SK-N-SH (cell line): ENCODE measurements around the gene HSD17B12. TPM values are rescaled to one million over a fixed set of nuclear protein-coding genes. Genes with fewer than 3 reads are reported as not detected.
A peak's percentile ranks its signal among the peaks of the same experiment; 100 is the strongest.

Experiments
- CTCF ChIA-PET: fragments of 300-600, 350-600 bp; formaldehyde crosslinking; extraction: SDS; loops from one replicate; lab custom pipeline; 2021; lab: Yijun Ruan, JAX
- POLR2A ChIA-PET: fragments of 350-600 bp; sonication (Branson Sonifier 250); formaldehyde crosslinking; extraction: SDS; loops from one replicate; lab custom pipeline; 2020; ENCODE audit warnings: antibody characterized with exemption, inconsistent platforms; lab: Yijun Ruan, JAX
- DNase-seq: peaks from one replicate; pipeline ENCODE4 v3.0.0; 2012
- H2AFZ ChIP-seq: fragments of 200-600 bp; sonication (generic); 2 replicates; pipeline ENCODE4 v1.8.1; 2016; ENCODE audit warnings: antibody characterized with exemption, mild to moderate bottlenecking, low read depth
- H3F3A ChIP-seq: fragments of 200-600 bp; sonication (generic); replicated peaks from 2 replicates; pipeline ENCODE3; 2016; ENCODE audit warnings: antibody characterized with exemption, mild to moderate bottlenecking; ENCODE audit not compliant: insufficient read depth
- H3K27ac ChIP-seq, 2 experiments: fragments of 200-500 bp in 1 of 2; fragments of 200-600 bp in 1 of 2; sonication (Bioruptor generic) in 1 of 2; sonication (generic), shearing (Covaris generic) in 1 of 2; 2 replicates each; pipeline versions ENCODE4 v1.5.1 to v1.6.1; 2014 to 2016; ENCODE audit warnings: low read depth in 2 of 2, inconsistent platforms in 1 of 2, low read length in 1 of 2, mild to moderate bottlenecking in 1 of 2, mixed read lengths in 1 of 2
- H3K27me3 ChIP-seq: fragments of 200-600 bp; sonication (generic), shearing (Covaris generic); 2 replicates; pipeline ENCODE4 v1.6.1; 2016; ENCODE audit warnings: mixed run types; ENCODE audit not compliant: insufficient read depth
- H3K36me3 ChIP-seq, 2 experiments: fragments of 200-500 bp in 1 of 2; fragments of 200-600 bp in 1 of 2; sonication (Bioruptor generic) in 1 of 2; sonication (generic) in 1 of 2; replicated peaks in 1 of 2; 2 replicates each; pipeline versions ENCODE3 to v1.5.1; 2014 to 2016; ENCODE audit warnings: low read length in 1 of 2, mild to moderate bottlenecking in 1 of 2; ENCODE audit not compliant: insufficient read depth in 2 of 2, control insufficient read depth in 1 of 2
- H3K4me1 ChIP-seq, 2 experiments: fragments of 200-500 bp in 1 of 2; fragments of 200-600 bp in 1 of 2; sonication (Bioruptor generic) in 1 of 2; sonication (generic), shearing (Covaris generic) in 1 of 2; 2 replicates each; pipeline versions ENCODE4 v1.5.1 to v1.6.1; 2014 to 2016; ENCODE audit warnings: low read depth in 1 of 2, low read length in 1 of 2, mixed run types in 1 of 2; ENCODE audit not compliant: insufficient read depth in 2 of 2, control insufficient read depth in 1 of 2
- H3K4me2 ChIP-seq: fragments of 200-600 bp; sonication (generic), shearing (Covaris generic); 2 replicates; pipeline ENCODE4 v1.6.1; 2017; ENCODE audit warnings: mixed run types
- H3K4me3 ChIP-seq, 2 experiments: fragments of 200-500 bp in 1 of 2; fragments of 200-600 bp in 1 of 2; sonication (Bioruptor generic) in 1 of 2; sonication (generic), shearing (Covaris generic) in 1 of 2; 2 replicates each; pipeline versions ENCODE4 v1.5.1 to v1.8.1; 2014 to 2016; ENCODE audit warnings: low read depth in 2 of 2, inconsistent platforms in 1 of 2, low read length in 1 of 2, mild to moderate bottlenecking in 1 of 2, mixed read lengths in 1 of 2, moderate library complexity in 1 of 2
- H3K79me2 ChIP-seq: fragments of 200-600 bp; sonication (generic); 2 replicates; pipeline ENCODE4 v1.8.1; 2017; ENCODE audit warnings: mild to moderate bottlenecking; ENCODE audit not compliant: insufficient read depth
- H3K9ac ChIP-seq: fragments of 200-600 bp; sonication (generic); 2 replicates; pipeline ENCODE4 v1.6.1; 2017; ENCODE audit warnings: mixed run types
- H3K9me2 ChIP-seq: fragments of 200-600 bp; sonication (generic); 2 replicates; pipeline ENCODE4 v1.6.1; 2017; ENCODE audit warnings: mixed run types
- H3K9me3 ChIP-seq: fragments of 200-600 bp; sonication (generic); 2 replicates; pipeline ENCODE4 v1.6.1; 2017; ENCODE audit warnings: mixed run types, mild to moderate bottlenecking, moderate library complexity
- H4K20me1 ChIP-seq: fragments of 200-600 bp; sonication (generic); 2 replicates; pipeline ENCODE4 v1.6.1; 2017; ENCODE audit warnings: mild to moderate bottlenecking, mixed run types; ENCODE audit not compliant: insufficient read depth
- CTCF ChIP-seq: fragments of 200-600 bp; sonication (generic); IDR thresholded peaks from 2 replicates; pipeline ENCODE4 v1.6.1; 2017; ENCODE audit warnings: antibody characterized with exemption, mild to moderate bottlenecking, moderate library complexity
- FOXM1 ChIP-seq: IDR thresholded peaks from 2 replicates; pipeline ENCODE4 v1.4.0; 2012; ENCODE audit warnings: low read depth, mild to moderate bottlenecking
- IRF3 ChIP-seq: fragments of 150-350 bp; IDR thresholded peaks from 2 replicates; pipeline ENCODE4 v1.6.1; 2016; ENCODE audit warnings: mild to moderate bottlenecking, low read depth, low read length
- MXI1 ChIP-seq: IDR thresholded peaks from 2 replicates; pipeline ENCODE4 v1.6.1; 2012; ENCODE audit warnings: mild to moderate bottlenecking, low read depth, low read length, improper control_type of control experiment
- RAD21 ChIP-seq: IDR thresholded peaks from 2 replicates; pipeline ENCODE4 v1.6.1; 2012; ENCODE audit warnings: mild to moderate bottlenecking, low read length
- RCOR1 ChIP-seq: fragments of 150-350 bp; IDR thresholded peaks from 2 replicates; pipeline ENCODE4 v1.6.1; 2017; ENCODE audit warnings: antibody characterized with exemption, low read length
- TCF12 ChIP-seq: IDR thresholded peaks from 2 replicates; pipeline ENCODE4 v1.4.0; 2012
- TEAD4 ChIP-seq: IDR thresholded peaks from 2 replicates; pipeline ENCODE4 v1.4.0; 2012; ENCODE audit warnings: mild to moderate bottlenecking, borderline replicate concordance; ENCODE audit not compliant: insufficient read depth
- USF2 ChIP-seq: fragments of 150-350 bp; IDR thresholded peaks from 2 replicates; pipeline ENCODE4 v1.6.1; 2017; ENCODE audit warnings: antibody characterized with exemption, low read length, low read depth, borderline replicate concordance
- ZBTB33 ChIP-seq: IDR thresholded peaks from 2 replicates; pipeline ENCODE4 v1.4.0; 2012; ENCODE audit warnings: low read depth, borderline replicate concordance
- WGBS: methylation state at CpG from one replicate; pipeline ENCODE4 v1.1.6; 2017; ENCODE audit warnings: low lambda C conversion rate; 5-methylcytosine and 5-hydroxymethylcytosine counted together
- polyA plus RNA-seq, 3 experiments: library from polyadenylated mRNA; depleted of rRNA; stranded (reverse); fragments of >200 nt; gene quantifications; 2 replicates each; pipeline ENCODE4 v1.2.3, GENCODE V29; 2012

HSD17B12 gene
- polyA plus RNA-seq, 1 of the 3 experiments (the other 2 are of a cell fraction) = 19.7 TPM

GRCh38 chr11:43797866-43798265 lies 117.3 kb downstream of the HSD17B12 start:
- H3K4me2 ChIP-seq = no peak overlapping the region
- DNase-seq = no peak
- no peak overlapping the region for H2AFZ ChIP-seq
- POLR2A ChIA-PET = no interaction called here
- whole genome bisulfite sequencing = 39% methylated on average over 2 of the region's 2 CpGs
- peaks cover 0 to 6% of the 10 kb centered on the region in 2 experiments for H3K36me3 ChIP-seq
- H3K4me1 ChIP-seq = peaks cover 0 to 7% of the 10 kb centered on the region in 2 experiments; a peak in 1 of 4 replicates
- no peak overlapping the region for H3K4me3 ChIP-seq
- no peaks in the 10 kb centered on the region for H3F3A ChIP-seq
- CTCF ChIA-PET = interaction anchor here (0.7 to 1.0 kb wide), 2 partner anchors 11 to 28 kb away, joined by 4 to 5 read pairs; no protein-coding TSS in a partner anchor
- TF ChIP-seq TEAD4 (no peak), USF2 (no peak), TCF12 (no peak), FOXM1 (no peak)
- no peaks in the 10 kb centered on the region for H3K9me2 ChIP-seq
- no peaks in the 10 kb centered on the region for H3K9me3 ChIP-seq
- no peak overlapping the region for H3K27ac ChIP-seq
- no peaks in the 10 kb centered on the region for H3K27me3 ChIP-seq
- no peak overlapping the region for H3K9ac ChIP-seq
- no peaks in the 10 kb centered on the region for H4K20me1 ChIP-seq
- no peaks in the 10 kb centered on the region for H3K79me2 ChIP-seq

- Histone ChIP-seq H3K4me3 (no peak overlapping the region), H3K27me3 (no peaks in the 10 kb centered on the region), H3K4me1 (peaks cover 0 to 7% of the 10 kb centered on the region in 2 experiments; a peak in 1 of 4 replicates), H3F3A (no peaks in the 10 kb centered on the region), H3K9ac (no peak overlapping the region), H3K9me3 (no peaks in the 10 kb centered on the region), H3K27ac (no peak overlapping the region), H4K20me1 (no peaks in the 10 kb centered on the region), H3K36me3 (peaks cover 0 to 13% of the 10 kb centered on the region in 2 experiments), H3K9me2 (no peaks in the 10 kb centered on the region), H3K4me2 (no peak overlapping the region), H3K79me2 (no peaks in the 10 kb centered on the region), H2AFZ (no peak overlapping the region)
- TF ChIP-seq RCOR1 (no peak), RAD21 (peak; percentile 40), CTCF (peak; percentile 21; the same call in 1 of the 2 replicates)
- DNase-seq = peak; percentile 10
- CTCF ChIA-PET = interaction anchor here (1.0 to 3.1 kb wide), 7 partner anchors 9 to 333 kb away, joined by 3 to 9 read pairs (median 4); no protein-coding TSS in a partner anchor
- POLR2A ChIA-PET = no interaction called here
Measured at GRCh38 chr11:43802509-43802908, 122.0 kb downstream of the HSD17B12 start.

GRCh38 chr11:43803766-43804165 lies 123.2 kb downstream of the HSD17B12 start:
- no peak overlapping the region for H3K9ac ChIP-seq
- H3K4me2 ChIP-seq = no peak overlapping the region
- H4K20me1 ChIP-seq = no peaks in the 10 kb centered on the region
- no peaks in the 10 kb centered on the region for H3K79me2 ChIP-seq
- peaks cover 0 to 12% of the 10 kb centered on the region in 2 experiments for H3K36me3 ChIP-seq
- no peaks in the 10 kb centered on the region for H3K27me3 ChIP-seq
- CTCF ChIA-PET = interaction anchor here (1.4 kb wide), 1 partner anchor 48 kb away, joined by 3 read pairs; no protein-coding TSS in a partner anchor
- H3K4me1 ChIP-seq = peaks cover 0 to 3% of the 10 kb centered on the region in 2 experiments; a peak in 2 of 4 replicates
- H3K9me3 ChIP-seq = no peaks in the 10 kb centered on the region
- H2AFZ ChIP-seq = no peak overlapping the region
- WGBS = 32% methylated on average over 3 of the region's 3 CpGs
- H3K27ac ChIP-seq = no peak overlapping the region
- no peak for TF ChIP-seq IRF3
- TF ChIP-seq MXI1 = no peak
- no peak for TF ChIP-seq FOXM1
- TF ChIP-seq ZBTB33 = no peak
- TF ChIP-seq, all 33 proteins: peak for 0
- POLR2A ChIA-PET = no interaction called here
- no peaks in the 10 kb centered on the region for H3F3A ChIP-seq
- no peak overlapping the region for H3K4me3 ChIP-seq
- DNase-seq = no peak
- no peaks in the 10 kb centered on the region for H3K9me2 ChIP-seq
